OCI-LY7 (cell line): Measurements from ENCODE around the gene POFUT1. TPM values are rescaled to one million over a fixed set of nuclear protein-coding genes. Genes with fewer than 3 reads are reported as not detected.

Experiments used
- BruUV-seq: library from RNA; stranded (reverse); fragments of 400-500 nt; replicated peaks from 2 replicates; lab custom pipeline; 2021; lab: Mats Ljungman, UMichigan
- CTCF ChIA-PET: fragments of 300-600 bp; sonication (Branson Sonifier 250); formaldehyde crosslinking; loops from one replicate; lab custom pipeline; 2022; ENCODE audit warnings: antibody characterized with exemption; ENCODE audit not compliant: unreplicated experiment; lab: Charles Lee
- POLR2A ChIA-PET: fragments of 300-600 bp; sonication (Branson Sonifier 250); formaldehyde crosslinking; loops from one replicate; lab custom pipeline; 2022; ENCODE audit warnings: antibody characterized with exemption; lab: Charles Lee
- DNase-seq: peaks from one replicate; pipeline ENCODE4 v3.0.0-alpha.2; 2015; ENCODE audit warnings: low spot score
- H2AFZ ChIP-seq: fragments of 200-600 bp; sonication (generic), shearing (Covaris generic); 2 replicates; pipeline ENCODE4 v1.6.1; 2014; ENCODE audit warnings: mild to moderate bottlenecking, antibody characterized with exemption, low read length, moderate library complexity
- H3K27ac ChIP-seq: fragments of 200-600 bp; sonication (generic); 2 replicates; pipeline ENCODE4 v1.5.1; 2014; ENCODE audit warnings: mixed run types, low read depth, mild to moderate bottlenecking, moderate library complexity, low read length, inconsistent platforms; ENCODE audit not compliant: poor library complexity, severe bottlenecking
- H3K36me3 ChIP-seq: fragments of 200-600 bp; sonication (generic); 2 replicates; pipeline ENCODE4 v1.6.1; 2014; ENCODE audit warnings: mild to moderate bottlenecking, antibody characterized with exemption, low read length, moderate library complexity, mixed read lengths; ENCODE audit not compliant: insufficient read depth
- H3K4me1 ChIP-seq: fragments of 200-600 bp; sonication (generic); 2 replicates; pipeline ENCODE4 v1.5.1; 2014; ENCODE audit warnings: mild to moderate bottlenecking, low read length; ENCODE audit not compliant: insufficient read depth, poor library complexity, severe bottlenecking
- H3K4me2 ChIP-seq: fragments of 200-600 bp; sonication (generic); 2 replicates; pipeline ENCODE4 v1.6.1; 2014; ENCODE audit warnings: mild to moderate bottlenecking, low read length
- H3K4me3 ChIP-seq: fragments of 200-600 bp; sonication (generic); 2 replicates; pipeline ENCODE4 v1.5.1; 2014; ENCODE audit warnings: mild to moderate bottlenecking, low read depth, low read length; ENCODE audit not compliant: poor library complexity, severe bottlenecking
- H3K79me2 ChIP-seq: fragments of 200-600 bp; sonication (generic); 2 replicates; pipeline ENCODE4 v1.6.1; 2016; ENCODE audit warnings: low read depth, mild to moderate bottlenecking, low read length, moderate library complexity, mixed read lengths; ENCODE audit not compliant: insufficient read depth
- H3K9me2 ChIP-seq: fragments of 200-600 bp; sonication (generic); 2 replicates; pipeline ENCODE4 v1.6.1; 2016; ENCODE audit warnings: mild to moderate bottlenecking, low read length, mixed read lengths; ENCODE audit not compliant: insufficient read depth
- H3K9me3 ChIP-seq: fragments of 200-600 bp; sonication (generic); 2 replicates; pipeline ENCODE4 v1.6.1; 2014; ENCODE audit warnings: mild to moderate bottlenecking, mixed run types, low read length, mixed read lengths
- H4K20me1 ChIP-seq: fragments of 200-600 bp; sonication (generic); 2 replicates; pipeline ENCODE4 v1.6.1; 2014; ENCODE audit warnings: mild to moderate bottlenecking, antibody characterized with exemption, low read length, moderate library complexity, mixed read lengths; ENCODE audit not compliant: insufficient read depth
- CTCF ChIP-seq: fragments of 200-600 bp; sonication (generic); conservative IDR thresholded peaks from 2 replicates; pipeline ENCODE4 v1.5.1; 2014; ENCODE audit warnings: mild to moderate bottlenecking, antibody characterized with exemption, low read length, moderate library complexity, mixed read lengths
- EZH2phosphoT487 ChIP-seq: fragments of 200-600 bp; sonication (generic); IDR thresholded peaks from 2 replicates; pipeline ENCODE4 v1.6.1; 2018; ENCODE audit warnings: low read depth, borderline replicate concordance, mild to moderate bottlenecking, mixed run types, antibody characterized with exemption, low read length, moderate library complexity, mixed read lengths
- intact Hi-C: fragments of 100-400 bp; cut with micrococcal nuclease; formaldehyde crosslinking; loops from one replicate; pipeline ENCODE4 v1.10.0; 2022; ENCODE audit not compliant: unreplicated experiment
- total RNA-seq, 2 experiments: library from RNA; depleted of rRNA in 1 of 2; stranded (reverse); fragments of >200 nt in 1 of 2; shearing (Covaris generic) in 1 of 2; gene quantifications; 2 replicates each; pipeline ENCODE4 v1.2.3, GENCODE V29; 2014 to 2022

The POFUT1 gene
- total RNA-seq, 2 experiments from 2014 or later = 21.4 to 33.1 TPM

DNA sequence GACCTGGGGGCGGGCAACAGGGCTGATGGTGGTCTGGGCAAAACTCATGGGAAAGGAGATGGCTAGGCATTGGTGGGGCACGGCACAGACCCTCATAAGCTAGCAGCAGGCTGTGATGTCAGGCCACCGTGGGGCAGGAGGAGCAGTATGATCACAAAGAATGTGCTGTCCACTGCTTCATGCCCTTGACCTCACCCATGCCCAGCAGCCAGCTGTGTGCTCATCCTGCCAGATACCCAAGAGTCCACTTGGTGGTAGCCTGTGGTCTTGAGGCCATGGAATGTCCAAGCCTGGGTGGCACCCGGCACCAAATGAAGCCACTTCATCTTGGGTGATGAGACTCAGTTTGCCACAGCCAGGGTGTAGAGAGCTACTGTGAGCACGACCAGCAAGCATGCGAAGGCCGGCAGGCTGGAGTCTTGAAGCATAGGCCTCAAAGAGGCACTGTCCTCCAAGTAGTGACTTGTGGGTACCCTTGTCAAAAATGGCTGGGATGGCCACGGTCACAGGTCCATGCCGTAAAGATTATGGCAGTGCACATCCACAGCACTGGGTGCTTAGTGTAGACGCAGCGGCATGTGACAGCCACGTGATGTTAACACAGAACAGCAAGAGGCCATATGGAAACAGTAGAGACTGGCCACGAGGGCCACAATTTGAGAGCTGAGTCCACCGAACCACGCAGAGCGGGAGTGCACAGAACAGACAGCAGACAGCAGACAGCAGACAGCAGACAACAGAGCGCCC lies 19.1 kb upstream of the POFUT1 start:
- no peak overlapping the region for H3K27ac ChIP-seq
- H3K4me3 ChIP-seq = no peak overlapping the region
- no peaks in the 10 kb centered on the region for H3K9me3 ChIP-seq
- no peak overlapping the region for H3K4me2 ChIP-seq
- no peaks in the 10 kb centered on the region for H3K79me2 ChIP-seq
- no peaks in the 10 kb centered on the region for H3K4me1 ChIP-seq
- no peaks in the 10 kb centered on the region for H3K9me2 ChIP-seq
- no TSS peak for BruUV-seq
- no peak for DNase-seq
- no peak for TF ChIP-seq CTCF
- no peak for TF ChIP-seq EZH2phosphoT487
- ChIA-PET CTCF (no interaction called here), POLR2A (no interaction called here)
- intact Hi-C loops = no loop called here
- H4K20me1 ChIP-seq = peaks cover 5% of the 10 kb centered on the region; the same call in 1 of the 2 replicates
- no peak overlapping the region for H2AFZ ChIP-seq
- H3K36me3 ChIP-seq = peaks cover 22% of the 10 kb centered on the region; the same call in 1 of the 2 replicates

DNA sequence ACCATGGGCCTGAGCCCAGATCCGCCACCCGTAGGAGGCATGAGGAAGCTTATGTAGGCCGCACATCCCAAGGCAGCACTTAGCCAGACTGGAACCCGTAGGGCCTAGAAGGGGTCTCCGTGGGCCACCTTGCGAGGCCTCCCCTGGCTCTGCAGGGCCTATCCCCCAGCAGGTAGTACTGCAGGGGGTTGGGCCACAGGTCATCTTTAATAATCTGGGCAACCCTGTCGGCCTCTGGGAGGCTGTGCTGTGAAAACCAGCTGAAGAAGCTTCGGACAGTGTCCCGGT lies 18.6 kb upstream of the POFUT1 start:
- no peak overlapping the region for H3K4me3 ChIP-seq
- H3K9me3 ChIP-seq = no peaks in the 10 kb centered on the region
- H3K4me1 ChIP-seq = no peaks in the 10 kb centered on the region
- ChIA-PET CTCF (no interaction called here), POLR2A (no interaction called here)
- no peak overlapping the region for H3K27ac ChIP-seq
- BruUV-seq = no TSS peak
- peaks cover 26% of the 10 kb centered on the region; the same call in 1 of the 2 replicates for H3K36me3 ChIP-seq
- TF ChIP-seq CTCF (no peak), EZH2phosphoT487 (no peak)
- H3K4me2 ChIP-seq = no peak overlapping the region
- intact Hi-C loops = no loop called here
- DNase-seq = no peak
- H4K20me1 ChIP-seq = peaks cover 5% of the 10 kb centered on the region; the same call in 1 of the 2 replicates
- no peaks in the 10 kb centered on the region for H3K79me2 ChIP-seq
- no peaks in the 10 kb centered on the region for H3K9me2 ChIP-seq
- no peak overlapping the region for H2AFZ ChIP-seq
